Fibroblast of mammary gland (primary cell): ENCODE results near the gene SORCS1.

Source experiments
- DNase-seq: peaks from one replicate; pipeline ENCODE4 v3.0.0-alpha.2; 2010; ENCODE audit warnings: low read depth
- H3K4me3 ChIP-seq: 2 replicates; pipeline ENCODE4 v1.5.1; 2011; ENCODE audit warnings: low read depth, mild to moderate bottlenecking, low read length, moderate library complexity; ENCODE audit not compliant: control insufficient read depth
- TF ChIP-seq, protein P1 (sequence below): conservative IDR thresholded peaks from 2 replicates; pipeline ENCODE4 v1.5.1; 2011; ENCODE audit warnings: low read depth, low read length, inconsistent platforms; ENCODE audit not compliant: control insufficient read depth, insufficient read depth

Gene SORCS1

DNA sequence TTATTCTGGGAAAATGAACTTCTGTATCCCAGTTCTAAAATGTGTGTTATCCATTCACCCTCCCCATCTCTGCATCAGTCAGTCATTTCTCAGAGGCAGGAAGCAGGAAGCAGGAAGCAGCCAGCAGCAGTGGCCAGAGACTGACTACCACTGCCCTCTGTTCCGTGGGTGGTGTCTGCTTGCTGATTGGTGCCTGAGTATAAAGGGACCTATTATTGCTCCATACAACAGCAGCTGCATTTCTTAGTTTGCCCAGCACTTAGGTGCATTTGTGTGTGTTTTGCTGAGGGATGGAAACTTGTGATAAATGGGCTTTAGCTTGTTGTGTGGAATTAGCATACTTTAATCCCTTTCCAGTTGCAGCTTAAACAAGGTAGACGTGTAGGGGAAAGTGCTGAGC, 582.2 kb downstream of the SORCS1 start:
- peak; percentile 40 for DNase-seq
- TF ChIP-seq, protein P1, sequence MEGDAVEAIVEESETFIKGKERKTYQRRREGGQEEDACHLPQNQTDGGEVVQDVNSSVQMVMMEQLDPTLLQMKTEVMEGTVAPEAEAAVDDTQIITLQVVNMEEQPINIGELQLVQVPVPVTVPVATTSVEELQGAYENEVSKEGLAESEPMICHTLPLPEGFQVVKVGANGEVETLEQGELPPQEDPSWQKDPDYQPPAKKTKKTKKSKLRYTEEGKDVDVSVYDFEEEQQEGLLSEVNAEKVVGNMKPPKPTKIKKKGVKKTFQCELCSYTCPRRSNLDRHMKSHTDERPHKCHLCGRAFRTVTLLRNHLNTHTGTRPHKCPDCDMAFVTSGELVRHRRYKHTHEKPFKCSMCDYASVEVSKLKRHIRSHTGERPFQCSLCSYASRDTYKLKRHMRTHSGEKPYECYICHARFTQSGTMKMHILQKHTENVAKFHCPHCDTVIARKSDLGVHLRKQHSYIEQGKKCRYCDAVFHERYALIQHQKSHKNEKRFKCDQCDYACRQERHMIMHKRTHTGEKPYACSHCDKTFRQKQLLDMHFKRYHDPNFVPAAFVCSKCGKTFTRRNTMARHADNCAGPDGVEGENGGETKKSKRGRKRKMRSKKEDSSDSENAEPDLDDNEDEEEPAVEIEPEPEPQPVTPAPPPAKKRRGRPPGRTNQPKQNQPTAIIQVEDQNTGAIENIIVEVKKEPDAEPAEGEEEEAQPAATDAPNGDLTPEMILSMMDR: no peak
- H3K4me3 ChIP-seq: no peak overlapping the region

DNA sequence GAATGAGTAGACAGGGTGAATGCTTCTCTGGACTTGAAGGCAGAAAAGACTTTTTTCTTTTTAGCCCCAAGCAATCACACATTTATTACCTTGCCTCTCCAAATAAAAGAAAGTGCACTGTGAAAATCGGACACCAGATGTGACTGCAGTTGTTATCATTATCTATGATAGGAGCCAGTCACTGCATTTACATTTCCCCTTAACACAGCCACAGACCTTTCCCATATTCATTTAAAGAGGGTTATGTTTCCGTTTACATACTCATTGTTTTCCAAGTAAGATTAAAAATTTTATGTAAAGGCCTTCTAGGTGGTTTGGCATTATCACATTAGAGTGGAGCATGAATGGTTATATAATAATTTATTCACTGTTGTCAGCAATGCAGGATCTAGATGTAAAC, 586.8 kb downstream of the SORCS1 start:
- no peak overlapping the region for H3K4me3 ChIP-seq
- TF ChIP-seq, protein P1: no peak
- no peak for DNase-seq

DNA sequence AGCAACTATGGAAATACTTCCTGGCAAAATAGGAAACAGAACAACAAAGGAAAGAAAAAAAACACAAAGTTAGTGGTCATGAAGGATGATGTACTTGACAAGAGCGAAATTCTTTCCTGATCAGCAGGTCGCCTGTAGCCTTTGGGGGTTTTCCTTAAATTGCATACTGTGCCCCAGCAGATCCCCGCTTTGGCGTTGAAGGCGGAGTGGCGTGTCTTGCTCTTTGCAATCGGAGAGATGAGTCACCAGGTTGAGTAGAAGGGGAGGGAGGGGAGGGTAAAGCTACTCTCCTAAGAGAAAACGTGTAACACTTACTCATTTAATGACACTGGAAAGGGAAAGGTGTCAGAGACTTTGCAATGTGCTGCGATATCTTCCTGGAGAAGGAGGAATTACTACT, 587.2 kb downstream of the SORCS1 start:
- TF ChIP-seq, protein P1: no peak
- no peak overlapping the region for H3K4me3 ChIP-seq
- peak; percentile 48 for DNase-seq

DNA sequence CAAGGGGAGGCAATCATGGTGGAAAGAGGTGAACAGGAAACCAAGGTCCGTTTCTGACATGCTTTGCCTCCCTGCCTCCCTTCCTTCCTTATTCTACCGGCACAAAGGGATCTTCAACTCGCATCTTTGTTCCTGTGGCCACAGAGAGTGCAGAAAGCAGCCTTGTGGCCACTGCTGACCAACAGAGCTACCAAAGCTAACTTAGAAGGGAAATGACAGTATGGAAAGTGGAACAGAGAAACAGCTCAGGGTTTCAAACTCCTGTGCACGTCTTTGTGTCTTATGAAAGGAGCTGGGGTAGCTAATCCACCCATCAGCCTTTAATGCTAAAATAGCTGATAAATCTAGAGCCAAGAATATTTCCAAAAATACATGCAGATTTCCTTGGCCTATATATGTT, 588.0 kb downstream of the SORCS1 start:
- TF ChIP-seq, protein P1: no peak
- no peak overlapping the region for H3K4me3 ChIP-seq
- DNase-seq: no peak

DNA sequence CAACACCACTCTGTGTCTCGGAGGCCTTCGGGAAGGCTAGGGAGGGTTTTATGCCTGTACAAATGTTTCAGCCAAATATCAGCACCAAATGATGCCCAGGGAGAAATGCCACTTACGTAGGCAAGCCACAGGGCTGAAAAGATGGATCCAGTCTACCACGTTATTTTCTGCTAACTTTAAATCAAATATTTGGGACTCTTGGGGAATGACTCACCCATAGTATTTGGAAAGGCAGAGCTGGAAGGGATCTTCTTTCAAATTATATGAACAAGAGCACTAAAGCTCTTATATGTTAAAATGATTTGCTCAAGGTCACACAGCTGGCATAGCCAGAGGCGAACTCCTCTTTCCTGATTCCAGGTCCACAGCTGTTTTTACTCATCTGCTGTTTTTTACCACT, 591.4 kb downstream of the SORCS1 start:
- no peak overlapping the region for H3K4me3 ChIP-seq
- TF ChIP-seq, protein P1: no peak
- DNase-seq: peak; percentile 78

DNA sequence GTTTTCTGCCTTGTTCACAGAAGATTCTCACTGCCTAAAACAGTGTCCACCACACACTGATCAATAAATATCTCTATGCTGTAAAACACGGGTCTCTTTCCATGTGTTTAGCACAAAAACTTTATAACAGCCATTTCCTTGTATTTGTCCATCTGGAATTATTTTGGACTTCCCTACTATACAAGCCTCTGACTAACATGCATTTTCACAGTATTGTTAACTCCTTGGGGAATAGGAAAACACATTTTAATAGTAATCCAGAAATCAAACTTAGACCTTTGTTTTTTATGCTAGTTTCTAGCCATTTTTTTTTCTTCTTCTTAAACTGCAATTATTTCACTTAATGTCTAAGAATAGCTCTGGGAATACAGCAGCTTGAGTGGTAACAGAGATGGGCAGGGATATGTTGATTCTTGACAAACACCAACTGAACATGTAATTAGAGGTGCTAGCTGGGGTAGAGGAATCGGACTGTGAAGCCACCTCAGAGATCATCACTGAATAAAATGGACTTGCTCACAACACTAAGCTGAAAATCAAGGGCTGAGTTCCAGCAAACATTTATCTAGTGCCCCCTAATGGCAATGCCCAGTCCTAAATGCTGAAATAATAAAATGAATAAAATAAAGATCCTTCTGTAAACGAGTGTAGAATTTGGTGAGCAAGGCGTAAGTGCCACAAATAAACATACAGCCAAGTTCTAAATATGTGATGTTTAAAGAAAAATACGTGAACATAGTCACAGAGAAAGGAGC, 593.1 kb downstream of the SORCS1 start:
- DNase-seq: peak; percentile 73
- TF ChIP-seq, protein P1: peak; percentile 62
- no peak overlapping the region for H3K4me3 ChIP-seq

DNA sequence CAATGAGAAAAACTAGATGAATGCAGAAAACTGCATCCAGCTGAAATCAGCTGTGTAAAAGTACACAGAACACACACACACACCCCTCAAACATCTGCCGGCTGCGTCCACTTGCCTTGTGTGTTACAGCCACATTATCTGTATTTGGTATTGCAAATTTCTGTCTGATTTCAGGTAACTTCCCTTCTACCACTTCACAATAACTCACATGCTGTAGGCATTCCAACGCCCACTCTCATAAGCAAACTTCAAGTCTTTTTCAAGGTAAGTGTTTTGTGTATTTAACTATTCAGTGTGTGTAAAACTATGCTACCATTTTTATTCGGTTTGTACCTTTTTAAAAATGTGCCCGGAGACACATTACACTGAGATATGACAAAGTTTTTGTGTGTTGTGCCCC, 594.2 kb downstream of the SORCS1 start:
- TF ChIP-seq, protein P1: no peak
- no peak overlapping the region for H3K4me3 ChIP-seq
- no peak for DNase-seq
